Hair follicle dermal papilla cell (primary cell): Measurements from ENCODE around the gene HDAC8. TPM values are rescaled to one million over a fixed set of nuclear protein-coding genes. Genes with fewer than 3 reads are reported as not detected.
A peak's percentile ranks its signal among the peaks of the same experiment; 100 is the strongest.

Experiments
- small RNA-seq: library from RNA; depleted of rRNA; stranded (forward); fragments of <200 nt; gene quantifications from one replicate; pipeline ENCODE3, GENCODE V24; 2012
- total RNA-seq: library from RNA; depleted of rRNA; stranded (reverse); fragments of >200 nt; gene quantifications from 2 replicates; pipeline ENCODE4 v1.2.3, GENCODE V29; 2012

Gene HDAC8
- total RNA-seq: 20.3 and 23.4 TPM in 2 replicates

GRCh38 chrX:72572248-72573157 is at the start of gene HDAC8:
HDAC8 (minus strand) TSS chrX:72572843; CDS start chrX:72572761, 82 bp downstream.

GRCh38 chrX:72305286-72306084 is 267.2 kb downstream of the HDAC8 start, which contains the start of gene CITED1:
CITED1 (minus strand) TSS chrX:72305914; CDS start chrX:72302869, 3,045 bp downstream.

Small RNAs within 50 kb of the gene (small RNA-seq; reads per million reads assigned to genes)
- not detected for gene RF00019
- 2.0 reads per million, percentile 46 among the genes with 10 or more reads in this experiment for gene RNU2-68P

Other genes with a start within 250 kb of the HDAC8 start
- 1.8 and 4.5 TPM in 2 replicates for gene PHKA1, start 141.5 kb upstream of the HDAC8 start, total RNA-seq
- not detected in 2 replicates for gene DMRTC1B, start 204.0 kb upstream of the HDAC8 start, total RNA-seq
- not detected in 2 replicates for gene FAM236B, start 209.8 kb upstream of the HDAC8 start, total RNA-seq
- not detected in 2 replicates for gene FAM236D, start 235.4 kb upstream of the HDAC8 start, total RNA-seq